Neural crest cell (in vitro differentiated cells): ENCODE measurements around the gene POU2F1. TPM values are rescaled to one million over a fixed set of nuclear protein-coding genes. Genes with fewer than 3 reads are reported as not detected.

Source experiments
- DNase-seq: peaks from one replicate; pipeline ENCODE4 v3.0.0; 2021; ENCODE audit warnings: low read depth, mixed read lengths, low spot score
- H3K27ac Mint-ChIP-seq: one replicate; pipeline ENCODE4 v1.8.0; 2021; ENCODE audit warnings: mild to moderate bottlenecking, mixed read lengths; ENCODE audit not compliant: unreplicated experiment
- H3K27me3 Mint-ChIP-seq: 2 replicates; pipeline ENCODE4 v1.8.0; 2021; ENCODE audit warnings: low read depth, mild to moderate bottlenecking, mixed read lengths
- H3K36me3 Mint-ChIP-seq: 2 replicates; pipeline ENCODE4 v1.8.0; 2021; ENCODE audit warnings: low read depth, mild to moderate bottlenecking, mixed read lengths
- H3K4me1 Mint-ChIP-seq: 2 replicates; pipeline ENCODE4 v1.8.0; 2021; ENCODE audit warnings: mixed read lengths
- H3K4me3 Mint-ChIP-seq: one replicate; pipeline ENCODE4 v1.8.0; 2021; ENCODE audit warnings: mild to moderate bottlenecking, mixed read lengths
- H3K9me3 Mint-ChIP-seq: 2 replicates; pipeline ENCODE4 v1.8.0; 2021; ENCODE audit warnings: mixed read lengths
- CTCF ChIP-seq: fragments of 200-600 bp; sonication (generic); conservative IDR thresholded peaks from 2 replicates; pipeline ENCODE4 v1.5.0; 2021; ENCODE audit warnings: antibody characterized with exemption, mild to moderate bottlenecking
- total RNA-seq: library from RNA; stranded (reverse); gene quantifications from 2 replicates; pipeline ENCODE4 v1.2.1, GENCODE V29; 2021

Gene POU2F1
- total RNA-seq, 1 donor from 2014 or later = 40.1 TPM

- H3K27me3 Mint-ChIP-seq = no peaks in the 10 kb centered on the region
- H3K9me3 Mint-ChIP-seq = peaks cover 8% of the 10 kb centered on the region
- no peak overlapping the region for H3K27ac Mint-ChIP-seq
- no peaks in the 10 kb centered on the region for H3K36me3 Mint-ChIP-seq
- no peak for DNase-seq
- H3K4me3 Mint-ChIP-seq = no peak overlapping the region
- no peak for TF ChIP-seq CTCF
- H3K4me1 Mint-ChIP-seq = no peaks in the 10 kb centered on the region
Observed at GRCh38 chr1:167182571-167183320, 37.9 kb upstream of the POU2F1 start.

GRCh38 chr1:167184081-167184480, 36.6 kb upstream of the POU2F1 start:
- Mint-ChIP-seq H3K4me1 (no peaks in the 10 kb centered on the region), H3K27me3 (no peaks in the 10 kb centered on the region), H3K4me3 (no peak overlapping the region), H3K9me3 (peaks cover 8% of the 10 kb centered on the region), H3K36me3 (no peaks in the 10 kb centered on the region), H3K27ac (no peak overlapping the region)
- DNase-seq = no peak
- TF ChIP-seq CTCF = no peak

GRCh38 chr1:167185062-167185461, 35.6 kb upstream of the POU2F1 start:
- no peaks in the 10 kb centered on the region for H3K36me3 Mint-ChIP-seq
- no peak overlapping the region for H3K27ac Mint-ChIP-seq
- H3K4me1 Mint-ChIP-seq = no peaks in the 10 kb centered on the region
- no peak overlapping the region for H3K4me3 Mint-ChIP-seq
- peaks cover 8% of the 10 kb centered on the region for H3K9me3 Mint-ChIP-seq
- TF ChIP-seq CTCF = no peak
- peaks cover 3% of the 10 kb centered on the region for H3K27me3 Mint-ChIP-seq
- DNase-seq = no peak

- Mint-ChIP-seq H3K36me3 (no peaks in the 10 kb centered on the region), H3K27me3 (peaks cover 11% of the 10 kb centered on the region), H3K27ac (no peak overlapping the region), H3K4me1 (no peaks in the 10 kb centered on the region), H3K9me3 (peaks cover 8% of the 10 kb centered on the region), H3K4me3 (no peak overlapping the region)
- no peak for TF ChIP-seq CTCF
- no peak for DNase-seq
Observed at GRCh38 chr1:167185974-167186657, 34.6 kb upstream of the POU2F1 start.

- no peaks in the 10 kb centered on the region for H3K4me1 Mint-ChIP-seq
- TF ChIP-seq CTCF = no peak
- no peak overlapping the region for H3K4me3 Mint-ChIP-seq
- H3K9me3 Mint-ChIP-seq = peaks cover 8% of the 10 kb centered on the region
- no peak for DNase-seq
- H3K27ac Mint-ChIP-seq = no peak overlapping the region
- peaks cover 12% of the 10 kb centered on the region for H3K27me3 Mint-ChIP-seq
- H3K36me3 Mint-ChIP-seq = no peaks in the 10 kb centered on the region
Observed at GRCh38 chr1:167186771-167187170, 33.9 kb upstream of the POU2F1 start.
